NOMO-1 treated with dmso at 0.1 percent for 144 hours (cell line): ENCODE data around the gene KIDINS220.

ENCODE experiments used
- DNase-seq: peaks from one replicate; lab custom pipeline; 2025; ENCODE audit not compliant: unreplicated experiment; lab: John Stamatoyannopoulos, UW

KIDINS220 gene

GRCh38 chr2:8836971-8837794, at the start of gene KIDINS220:
Gene KIDINS220 (minus strand): TSS chr2:8837613. CDS start chr2:8827093, 10,520 bp downstream.
- DNase-seq: peak; percentile 48

- no peak for DNase-seq
Observed at GRCh38 chr2:8886876-8887275, 49.5 kb upstream of the KIDINS220 start.

GRCh38 chr2:8886202-8886518, 48.7 kb upstream of the KIDINS220 start:
- DNase-seq: no peak

GRCh38 chr2:8885449-8886201, 48.2 kb upstream of the KIDINS220 start:
- no peak for DNase-seq

GRCh38 chr2:8884812-8885211, 47.4 kb upstream of the KIDINS220 start:
- DNase-seq: no peak

GRCh38 chr2:8882094-8882493, 44.7 kb upstream of the KIDINS220 start:
- no peak for DNase-seq

GRCh38 chr2:8877894-8878293, 40.5 kb upstream of the KIDINS220 start:
- no peak for DNase-seq

GRCh38 chr2:8877332-8877731, 39.9 kb upstream of the KIDINS220 start:
- DNase-seq: no peak

GRCh38 chr2:8876628-8877027, 39.2 kb upstream of the KIDINS220 start:
- DNase-seq: no peak

- no peak for DNase-seq
Observed at GRCh38 chr2:8872821-8873432, 35.5 kb upstream of the KIDINS220 start.

- DNase-seq: no peak
Observed at GRCh38 chr2:8870441-8870840, 33.0 kb upstream of the KIDINS220 start.

GRCh38 chr2:8867363-8867762, 29.9 kb upstream of the KIDINS220 start:
- no peak for DNase-seq

- no peak for DNase-seq
Observed at GRCh38 chr2:8863331-8863953, 26.0 kb upstream of the KIDINS220 start.

- no peak for DNase-seq
Observed at GRCh38 chr2:8862230-8862629, 24.8 kb upstream of the KIDINS220 start.

- no peak for DNase-seq
Observed at GRCh38 chr2:8861797-8862196, 24.4 kb upstream of the KIDINS220 start.

GRCh38 chr2:8860239-8860638, 22.8 kb upstream of the KIDINS220 start:
- DNase-seq: no peak

- no peak for DNase-seq
Observed at GRCh38 chr2:8858910-8859309, 21.5 kb upstream of the KIDINS220 start.

GRCh38 chr2:8858264-8858663, 20.9 kb upstream of the KIDINS220 start:
- DNase-seq: no peak

GRCh38 chr2:8857709-8858108, 20.3 kb upstream of the KIDINS220 start:
- no peak for DNase-seq

- no peak for DNase-seq
Observed at GRCh38 chr2:8856176-8856575, 18.8 kb upstream of the KIDINS220 start.

GRCh38 chr2:8855010-8855409, 17.6 kb upstream of the KIDINS220 start:
- no peak for DNase-seq

GRCh38 chr2:8853426-8853825, 16.0 kb upstream of the KIDINS220 start:
- no peak for DNase-seq
